ENCODE measurements around the gene PTPN1. TPM values are rescaled to one million over a fixed set of nuclear protein-coding genes. Genes with fewer than 3 reads are reported as not detected.
A peak's percentile ranks its signal among the peaks of the same experiment; 100 is the strongest.

The PTPN1 gene
- total and polyA plus RNA-seq, 2 of the 13 experiments (the other 11 are each of a cell fraction or from before 2014, with no cell fraction given), result 17.7 to 37.2 TPM

DNA sequence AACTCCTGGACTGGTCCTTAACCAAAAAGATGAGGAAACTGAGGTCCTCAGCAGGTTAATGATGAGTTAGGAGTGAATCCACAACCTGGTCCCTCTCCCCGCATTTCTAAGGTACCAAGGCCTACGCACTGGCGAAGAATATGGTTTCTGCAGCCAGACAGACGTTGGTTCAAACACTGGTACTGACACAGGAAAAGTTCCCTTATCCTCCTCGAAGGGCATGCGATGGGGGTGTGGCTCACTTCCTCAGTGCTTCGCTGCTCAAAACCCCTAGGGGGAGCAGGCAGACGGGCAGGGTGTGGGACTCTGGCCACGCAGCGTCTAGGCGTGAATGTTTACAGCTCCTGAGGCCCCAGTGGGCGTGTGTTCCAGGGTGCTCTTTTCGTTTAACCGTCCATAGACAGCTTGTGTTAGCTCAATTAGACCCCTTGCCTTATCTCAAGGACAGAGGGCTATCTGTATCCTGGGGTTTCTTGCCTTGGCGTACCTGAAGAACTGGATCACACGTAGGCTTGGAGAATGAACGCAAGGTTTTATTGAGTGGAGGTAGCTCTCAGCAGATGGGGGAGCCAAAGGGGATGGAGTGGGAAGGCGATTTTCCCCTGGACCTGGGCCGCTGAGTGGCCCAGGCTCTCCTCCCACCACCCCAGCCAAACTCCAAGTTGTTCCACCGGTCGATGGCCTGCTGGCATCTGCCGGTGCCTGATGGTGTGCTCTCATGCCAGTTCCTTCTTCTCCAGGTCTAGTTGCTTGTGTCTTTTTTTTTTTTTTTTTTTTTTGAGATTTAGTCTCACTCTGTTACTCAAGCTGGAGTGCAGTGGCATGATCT, 31.8 kb upstream of the PTPN1 start (continued):
- peak; percentile 81 for TF ChIP-seq BORCS8-MEF2B (CRISPR knock-in tag; IDR thresholded peaks at IDR 0.05)
- no peak for TF ChIP-seq ZNF660 (CRISPR knock-in tag; IDR thresholded peaks at IDR 0.05; ENCODE audit: borderline replicate concordance, low read depth)
- no peak for TF ChIP-seq CEBPB (IDR thresholded peaks at IDR 0.05; ENCODE audit: borderline replicate concordance, low read depth, low read length)
- TF ChIP-seq ZFP41 (CRISPR knock-in tag; IDR thresholded peaks at IDR 0.05; ENCODE audit: borderline replicate concordance), result no peak; the same call in 1 of the 2 replicates
- TF ChIP-seq, protein P1, sequence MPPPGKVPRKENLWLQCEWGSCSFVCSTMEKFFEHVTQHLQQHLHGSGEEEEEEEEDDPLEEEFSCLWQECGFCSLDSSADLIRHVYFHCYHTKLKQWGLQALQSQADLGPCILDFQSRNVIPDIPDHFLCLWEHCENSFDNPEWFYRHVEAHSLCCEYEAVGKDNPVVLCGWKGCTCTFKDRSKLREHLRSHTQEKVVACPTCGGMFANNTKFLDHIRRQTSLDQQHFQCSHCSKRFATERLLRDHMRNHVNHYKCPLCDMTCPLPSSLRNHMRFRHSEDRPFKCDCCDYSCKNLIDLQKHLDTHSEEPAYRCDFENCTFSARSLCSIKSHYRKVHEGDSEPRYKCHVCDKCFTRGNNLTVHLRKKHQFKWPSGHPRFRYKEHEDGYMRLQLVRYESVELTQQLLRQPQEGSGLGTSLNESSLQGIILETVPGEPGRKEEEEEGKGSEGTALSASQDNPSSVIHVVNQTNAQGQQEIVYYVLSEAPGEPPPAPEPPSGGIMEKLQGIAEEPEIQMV (CRISPR knock-in tag; IDR thresholded peaks at IDR 0.05; ENCODE audit: low read depth), result 0 out of 2 replicates have a peak, but pooled peaks have one; percentile 82
- TF ChIP-seq ZNF747 (CRISPR knock-in tag; IDR thresholded peaks at IDR 0.05; ENCODE audit: borderline replicate concordance), result no peak
- TF ChIP-seq EHMT2 (IDR thresholded peaks at IDR 0.05; ENCODE audit: borderline replicate concordance, low read depth, low read length), result no peak
- no peak for TF ChIP-seq ATF7-NPFF (CRISPR knock-in tag; IDR thresholded peaks at IDR 0.05; ENCODE audit: low read depth)
- TF ChIP-seq DNMT3B (CRISPR knock-in tag; conservative IDR thresholded peaks at IDR 0.05), result no peak
- TF ChIP-seq ZNF746 (CRISPR knock-in tag; IDR thresholded peaks at IDR 0.05), result no peak
- 0 out of 2 replicates have a peak, but pooled peaks have one; percentile 33 for TF ChIP-seq ZSCAN31 (CRISPR knock-in tag; IDR thresholded peaks at IDR 0.05; ENCODE audit: low read depth)
- TF ChIP-seq HNRNPK (IDR thresholded peaks at IDR 0.05; ENCODE audit: low read depth, low read length, poor library complexity, severe bottlenecking), result no peak
- TF ChIP-seq MLXIP (CRISPR knock-in tag; IDR thresholded peaks at IDR 0.05; ENCODE audit: borderline replicate concordance), result no peak
- TF ChIP-seq POLR2AphosphoS2 (IDR thresholded peaks at IDR 0.05; ENCODE audit: low read depth, low read length), result no peak
- no peak for TF ChIP-seq AHR (CRISPR knock-in tag; IDR thresholded peaks at IDR 0.05)
- TF ChIP-seq ZBTB26 (CRISPR knock-in tag; IDR thresholded peaks at IDR 0.05; ENCODE audit: borderline replicate concordance), result no peak; the same call in 1 of the 2 replicates
- no peak for TF ChIP-seq GTF3A (CRISPR knock-in tag; conservative IDR thresholded peaks at IDR 0.05)
- TF ChIP-seq GLI4 (CRISPR knock-in tag; IDR thresholded peaks at IDR 0.05; ENCODE audit: borderline replicate concordance), result no peak
- no peak for TF ChIP-seq ZNF414 (CRISPR knock-in tag; IDR thresholded peaks at IDR 0.05)
- no peak for TF ChIP-seq ZNF160 (CRISPR knock-in tag; IDR thresholded peaks at IDR 0.05)
- TF ChIP-seq ARNT (IDR thresholded peaks at IDR 0.05), result no peak
- TF ChIP-seq, protein P2, sequence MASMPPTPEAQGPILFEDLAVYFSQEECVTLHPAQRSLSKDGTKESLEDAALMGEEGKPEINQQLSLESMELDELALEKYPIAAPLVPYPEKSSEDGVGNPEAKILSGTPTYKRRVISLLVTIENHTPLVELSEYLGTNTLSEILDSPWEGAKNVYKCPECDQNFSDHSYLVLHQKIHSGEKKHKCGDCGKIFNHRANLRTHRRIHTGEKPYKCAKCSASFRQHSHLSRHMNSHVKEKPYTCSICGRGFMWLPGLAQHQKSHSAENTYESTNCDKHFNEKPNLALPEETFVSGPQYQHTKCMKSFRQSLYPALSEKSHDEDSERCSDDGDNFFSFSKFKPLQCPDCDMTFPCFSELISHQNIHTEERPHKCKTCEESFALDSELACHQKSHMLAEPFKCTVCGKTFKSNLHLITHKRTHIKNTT (CRISPR knock-in tag; IDR thresholded peaks at IDR 0.05), result no peak
